GM23248 (cell line): ENCODE measurements around the gene PRKG2. TPM values are rescaled to one million over a fixed set of nuclear protein-coding genes. Genes with fewer than 3 reads are reported as not detected.

Experiments
- DNase-seq: peaks from one replicate; pipeline ENCODE4 v3.0.0-alpha.2; 2015
- H2AFZ ChIP-seq: fragments of 200-600 bp; sonication (generic); 2 replicates; pipeline ENCODE4 v1.6.1; 2016; ENCODE audit warnings: antibody characterized with exemption
- H3F3A ChIP-seq: fragments of 200-600 bp; sonication (generic); 2 replicates; pipeline ENCODE4 v1.6.1; 2016; ENCODE audit warnings: mild to moderate bottlenecking, antibody characterized with exemption, mixed run types; ENCODE audit not compliant: insufficient read depth
- H3K27ac ChIP-seq: fragments of 200-600 bp; sonication (generic); 2 replicates; pipeline ENCODE4 v1.5.1; 2016; ENCODE audit warnings: mild to moderate bottlenecking
- H3K27me3 ChIP-seq: fragments of 200-600 bp; sonication (generic); replicated peaks from 2 replicates; pipeline ENCODE4 v1.6.1; 2016; ENCODE audit warnings: mild to moderate bottlenecking; ENCODE audit not compliant: insufficient read depth
- H3K36me3 ChIP-seq: fragments of 200-600 bp; sonication (generic); 2 replicates; pipeline ENCODE4 v1.6.1; 2016; ENCODE audit warnings: low read depth, mild to moderate bottlenecking
- H3K4me1 ChIP-seq: fragments of 200-600 bp; sonication (generic); 2 replicates; pipeline ENCODE4 v1.6.1; 2016; ENCODE audit warnings: mild to moderate bottlenecking; ENCODE audit not compliant: insufficient read depth
- H3K4me2 ChIP-seq: fragments of 200-600 bp; sonication (generic); one replicate; pipeline ENCODE4 v1.6.1; 2016; ENCODE audit warnings: mild to moderate bottlenecking; ENCODE audit not compliant: unreplicated experiment
- H3K4me3 ChIP-seq: fragments of 200-600 bp; sonication (generic); 2 replicates; pipeline ENCODE4 v1.5.1; 2016; ENCODE audit warnings: mild to moderate bottlenecking
- H3K79me2 ChIP-seq: fragments of 200-600 bp; sonication (generic); 2 replicates; pipeline ENCODE4 v1.6.1; 2016; ENCODE audit warnings: mild to moderate bottlenecking; ENCODE audit not compliant: insufficient read depth
- H3K9ac ChIP-seq: fragments of 200-600 bp; sonication (generic); 2 replicates; pipeline ENCODE4 v1.6.1; 2016; ENCODE audit warnings: mild to moderate bottlenecking
- H3K9me2 ChIP-seq: fragments of 200-600 bp; sonication (generic); 2 replicates; pipeline ENCODE4 v1.6.1; 2016; ENCODE audit warnings: mixed run types, mild to moderate bottlenecking, moderate library complexity; ENCODE audit not compliant: insufficient read depth
- H3K9me3 ChIP-seq: fragments of 200-600 bp; sonication (generic); one replicate; pipeline ENCODE4 v1.6.1; 2017; ENCODE audit warnings: low read depth
- H4K20me1 ChIP-seq: fragments of 200-600 bp; sonication (generic); 2 replicates; pipeline ENCODE4 v1.6.0; 2016; ENCODE audit not compliant: insufficient read depth
- EZH2 ChIP-seq: fragments of 200-600 bp; sonication (generic); IDR thresholded peaks from 2 replicates; pipeline ENCODE4 v1.6.1; 2018; ENCODE audit warnings: antibody characterized with exemption, mild to moderate bottlenecking; ENCODE audit not compliant: insufficient read depth, poor library complexity, severe bottlenecking
- EZH2phosphoT487 ChIP-seq: fragments of 200-600 bp; sonication (generic); IDR thresholded peaks from 2 replicates; pipeline ENCODE4 v1.6.1; 2018; ENCODE audit warnings: antibody characterized with exemption, moderate library complexity, mild to moderate bottlenecking, low read depth; ENCODE audit not compliant: insufficient read depth
- WGBS, 2 experiments: methylation state at CpG; one replicate each; pipeline ENCODE4 v1.1.6; 2015 to 2017; ENCODE audit warnings: low lambda C conversion rate in 2 of 2, low coverage in 1 of 2; ENCODE audit errors: missing lambda C conversion rate in 2 of 2; 5-methylcytosine and 5-hydroxymethylcytosine counted together
- in situ Hi-C: fragments of 300-500 bp; cut with MboI; formaldehyde crosslinking; loops from 2 replicates; pipeline ENCODE4 v1.15.0; 2020
- polyA plus RNA-seq: library from polyadenylated mRNA; unstranded; fragments of >200 nt; fragmentation: Nextera tagmentation; extraction: Ambion mirVana; gene quantifications from 2 replicates; pipeline ENCODE4 v1.2.1, GENCODE V29; 2016
- total RNA-seq: library from RNA; depleted of rRNA; stranded (reverse); fragments of >200 nt; shearing (Covaris generic); gene quantifications from 2 replicates; pipeline ENCODE4 v1.2.3, GENCODE V29; 2014

The PRKG2 gene
- total and polyA plus RNA-seq, 2 experiments from 2014 or later, result 4.7 to 7.3 TPM

DNA sequence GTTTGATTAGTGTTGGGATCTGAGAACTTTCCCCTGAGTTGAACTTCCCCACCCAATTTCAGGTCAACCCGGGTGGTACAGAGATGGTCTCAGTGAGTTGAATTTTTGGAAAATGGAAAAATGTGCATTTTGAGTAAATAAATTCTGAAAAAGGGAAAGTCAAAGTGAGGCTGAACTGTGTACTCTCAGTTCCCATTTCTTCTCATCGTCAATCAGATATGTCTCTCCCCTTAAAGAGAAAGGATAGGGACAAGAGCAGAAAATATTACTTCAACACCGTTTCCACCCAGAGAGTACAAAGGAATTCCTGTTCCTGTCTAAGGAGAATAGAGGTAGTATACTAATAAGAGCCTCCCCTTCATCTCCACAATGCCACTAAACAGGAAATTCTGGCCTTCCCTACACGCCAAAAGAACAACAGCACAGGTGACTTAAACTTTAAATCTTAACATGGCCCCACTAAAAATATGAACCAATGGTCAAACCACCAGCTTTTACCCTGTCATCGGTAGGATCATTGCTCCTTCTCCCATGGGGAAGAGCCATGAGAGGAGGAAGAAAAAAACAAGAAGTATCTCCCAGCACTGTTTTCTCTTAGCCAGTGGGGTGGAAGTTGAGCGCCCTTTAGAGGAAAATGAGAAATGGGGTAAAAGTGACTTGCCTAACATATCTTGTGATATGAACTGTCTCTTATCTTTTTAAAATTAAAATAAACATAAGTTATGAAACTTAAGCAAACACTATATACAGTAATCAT is 154.3 kb downstream of the PRKG2 start:
- in situ Hi-C loops, result no loop called here
- DNase-seq, result no peak
- Histone ChIP-seq H3K9ac (no peak overlapping the region), H3K4me2 (no peak overlapping the region), H3K27me3 (no peaks in the 10 kb centered on the region), H3K9me3 (no peaks in the 10 kb centered on the region), H3K27ac (no peak overlapping the region), H4K20me1 (no peaks in the 10 kb centered on the region), H2AFZ (no peak overlapping the region), H3K9me2 (no peaks in the 10 kb centered on the region), H3K36me3 (no peaks in the 10 kb centered on the region), H3K4me1 (no peaks in the 10 kb centered on the region), H3F3A (no peaks in the 10 kb centered on the region), H3K4me3 (no peak overlapping the region), H3K79me2 (no peaks in the 10 kb centered on the region)
- TF ChIP-seq EZH2phosphoT487 (no peak), EZH2 (no peak)
- 81 to 82% methylated on average over 6 of the region's 6 CpGs for WGBS, 2 experiments

DNA sequence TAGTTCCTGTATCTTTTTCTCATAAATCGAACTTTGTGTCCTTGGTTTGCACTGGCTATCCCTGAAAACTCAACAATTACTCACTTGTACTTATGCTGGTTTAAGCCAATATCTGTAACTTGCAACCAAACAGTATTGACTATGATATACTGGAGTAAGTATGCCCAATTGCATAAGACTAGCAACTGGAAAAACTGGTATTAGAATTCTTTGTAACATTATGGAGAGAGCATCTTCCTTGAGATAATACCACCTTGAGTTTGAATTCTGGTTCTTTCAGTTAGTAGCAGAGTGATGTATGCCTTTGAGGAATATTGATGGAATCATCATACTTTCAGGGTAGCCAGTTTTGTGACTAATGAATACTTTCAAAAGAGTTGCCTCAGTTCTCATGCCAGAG is 156.4 kb downstream of the PRKG2 start:
- no peaks in the 10 kb centered on the region for H3K36me3 ChIP-seq
- no peaks in the 10 kb centered on the region for H3K9me2 ChIP-seq
- in situ Hi-C loops, result no loop called here
- DNase-seq, result no peak
- H3K4me2 ChIP-seq, result no peak overlapping the region
- 85 to 91% methylated on average over 1 of the region's 1 CpG for WGBS, 2 experiments
- no peak overlapping the region for H3K4me3 ChIP-seq
- H2AFZ ChIP-seq, result no peak overlapping the region
- no peak overlapping the region for H3K9ac ChIP-seq
- TF ChIP-seq EZH2, result no peak
- no peak for TF ChIP-seq EZH2phosphoT487
- no peaks in the 10 kb centered on the region for H3K9me3 ChIP-seq
- H3K27ac ChIP-seq, result no peak overlapping the region
- H4K20me1 ChIP-seq, result no peaks in the 10 kb centered on the region
- H3K27me3 ChIP-seq, result no peaks in the 10 kb centered on the region
- H3K4me1 ChIP-seq, result no peaks in the 10 kb centered on the region
- no peaks in the 10 kb centered on the region for H3K79me2 ChIP-seq
- H3F3A ChIP-seq, result no peaks in the 10 kb centered on the region

DNA sequence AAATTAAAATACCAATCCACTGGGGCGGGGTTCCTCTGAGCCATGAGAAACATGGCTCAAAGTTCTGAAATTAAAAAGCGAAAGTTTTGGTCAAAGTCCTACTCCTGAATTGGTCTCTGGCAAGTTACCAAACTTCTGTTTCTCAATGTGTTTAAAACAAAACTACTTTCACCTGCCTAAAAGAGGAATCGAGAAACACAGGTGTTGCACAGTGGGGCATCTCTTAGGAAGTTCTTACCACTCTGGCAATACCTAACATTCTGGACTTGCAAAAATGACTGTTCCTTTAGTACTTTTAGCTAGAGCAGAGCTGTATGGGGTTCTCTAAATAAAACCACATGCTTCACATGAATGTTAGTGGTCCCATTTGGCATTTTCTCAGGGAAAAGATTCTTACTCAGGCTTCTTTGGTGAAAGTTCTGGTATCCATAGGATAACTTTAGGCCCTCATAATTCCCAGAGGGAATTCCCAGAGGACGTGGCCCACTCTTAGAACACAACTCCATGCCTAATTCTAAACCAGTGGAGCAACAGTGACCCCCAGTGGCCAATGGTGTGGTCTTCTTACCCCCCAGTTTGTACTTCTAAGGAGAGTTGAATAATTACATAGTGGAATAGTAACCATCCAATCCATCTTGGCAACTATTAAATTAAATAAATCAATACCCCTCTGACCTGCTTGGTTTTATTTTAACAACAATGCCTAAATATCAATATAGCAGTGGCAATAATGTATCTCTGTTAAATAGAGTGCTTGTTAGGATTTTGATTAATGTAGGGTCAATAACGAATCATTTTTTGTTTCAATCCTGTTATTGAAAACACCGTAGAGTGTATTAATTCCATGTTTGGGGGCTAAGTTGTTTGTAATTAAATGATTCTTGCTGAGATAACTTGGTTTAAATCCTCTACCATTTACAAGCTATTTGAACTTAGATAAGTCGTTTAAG is 162.6 kb downstream of the PRKG2 start:
- Histone ChIP-seq H3K27me3 (no peaks in the 10 kb centered on the region), H3K36me3 (no peaks in the 10 kb centered on the region), H3K27ac (no peak overlapping the region), H3K4me2 (no peak overlapping the region), H3F3A (no peaks in the 10 kb centered on the region), H3K9me2 (no peaks in the 10 kb centered on the region), H2AFZ (0 out of 2 replicates have a peak overlapping the region, but pooled peaks have one; percentile 17), H3K9ac (no peak overlapping the region), H4K20me1 (no peaks in the 10 kb centered on the region), H3K9me3 (no peaks in the 10 kb centered on the region), H3K4me3 (no peak overlapping the region), H3K79me2 (no peaks in the 10 kb centered on the region), H3K4me1 (no peaks in the 10 kb centered on the region)
- peak; percentile 61 for DNase-seq
- TF ChIP-seq EZH2phosphoT487, result no peak
- no peak for TF ChIP-seq EZH2
- 41 to 42% methylated on average over 7 of the region's 7 CpGs for WGBS, 2 experiments
- in situ Hi-C loops, result no loop called here

DNA sequence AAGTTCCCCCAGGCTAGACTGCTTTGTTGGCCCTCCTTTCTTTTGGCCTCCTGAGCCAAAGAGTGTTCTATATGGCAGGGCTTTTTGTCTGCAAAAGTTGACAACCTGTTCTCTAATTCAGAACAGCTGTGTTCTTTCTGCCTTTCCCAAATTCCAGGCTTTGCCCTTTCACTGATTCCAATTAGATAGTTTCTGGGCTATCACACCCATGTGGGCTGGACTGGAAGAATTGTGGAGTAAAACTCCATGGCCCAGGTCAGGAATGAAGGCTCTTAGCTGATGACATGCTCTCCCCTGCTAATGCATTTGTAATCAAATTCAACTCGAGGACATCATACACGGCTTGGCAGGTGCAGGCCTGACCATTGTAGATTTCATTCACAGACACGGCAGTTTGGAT is 165.1 kb downstream of the PRKG2 start:
- Histone ChIP-seq H3F3A (no peaks in the 10 kb centered on the region), H4K20me1 (no peaks in the 10 kb centered on the region), H2AFZ (no peak overlapping the region), H3K79me2 (no peaks in the 10 kb centered on the region), H3K9me2 (no peaks in the 10 kb centered on the region), H3K27ac (no peak overlapping the region), H3K36me3 (no peaks in the 10 kb centered on the region), H3K9me3 (no peaks in the 10 kb centered on the region), H3K4me1 (no peaks in the 10 kb centered on the region), H3K27me3 (no peaks in the 10 kb centered on the region; the same call in 1 of the 2 replicates), H3K4me2 (no peak overlapping the region), H3K4me3 (no peak overlapping the region), H3K9ac (no peak overlapping the region)
- TF ChIP-seq EZH2 (no peak), EZH2phosphoT487 (no peak)
- in situ Hi-C loops, result loop anchor here (10.0 kb wide), 1 partner anchor 685 kb away; no protein-coding TSS in a partner anchor
- DNase-seq, result no peak
- WGBS, 2 experiments, result 19 to 35% methylated on average over 3 of the region's 3 CpGs
